GM12878 (cell line): Measurements from ENCODE around the gene NINL. TPM values are rescaled to one million over a fixed set of nuclear protein-coding genes. Genes with fewer than 3 reads are reported as not detected.

Experiments
- ATAC-seq: fragments of 200-7000 bp; cut with Tn5 transposase; 3 replicates; pipeline ENCODE4 v1.9.1; 2020; ENCODE audit warnings: mild to moderate bottlenecking, moderate library complexity
- BruUV-seq: library from RNA; stranded (reverse); fragments of 400-500 nt; replicated peaks from 2 replicates; lab custom pipeline; 2021; lab: Mats Ljungman, UMichigan
- CTCF ChIA-PET: fragments of 300-600 bp; sonication (Branson Sonifier 250); formaldehyde crosslinking; extraction: SDS; loops from one replicate; lab custom pipeline; 2021; ENCODE audit warnings: inconsistent platforms; lab: Yijun Ruan, JAX
- POLR2A ChIA-PET: fragments of 350-600 bp; formaldehyde crosslinking; extraction: SDS; loops from one replicate; lab custom pipeline; 2021; ENCODE audit warnings: inconsistent platforms; lab: Charles Lee
- RAD21 ChIA-PET: fragments of 300-600 bp; sonication (Branson Sonifier 250); formaldehyde crosslinking; loops from one replicate; lab custom pipeline; 2023; ENCODE audit warnings: antibody characterized with exemption; ENCODE audit not compliant: unreplicated experiment; lab: Charles Lee
- SMC1A ChIA-PET: fragments of 300-600 bp; sonication (Branson Sonifier 250); formaldehyde crosslinking; loops from one replicate; lab custom pipeline; 2023; ENCODE audit not compliant: unreplicated experiment, uncharacterized antibody; lab: Charles Lee
- DNase-seq: peaks from one replicate; pipeline ENCODE4 v3.0.0-alpha.2; 2011; ENCODE audit warnings: low read depth, low spot score
- FAIRE-seq: peaks from 3 replicates; lab custom pipeline; 2011; peaks lifted over from hg19 to GRCh38; lab: Jason Lieb, UNC
- H2AFZ ChIP-seq: 2 replicates; pipeline ENCODE4 v1.6.0; 2011; ENCODE audit warnings: low read depth, low read length, control low read depth; ENCODE audit not compliant: control insufficient read depth
- H3K27ac ChIP-seq: 2 replicates; pipeline ENCODE4 v1.5.1; 2011; ENCODE audit warnings: control low read depth; ENCODE audit not compliant: control insufficient read depth, insufficient read depth
- H3K27me3 ChIP-seq, 2 experiments: replicated peaks in 1 of 2; 2 replicates each; pipeline versions ENCODE4 v1.6.0 to v1.6.1; 2011; ENCODE audit warnings: low read length in 1 of 2; ENCODE audit not compliant: control insufficient read depth in 2 of 2, insufficient read depth in 2 of 2
- H3K36me3 ChIP-seq, 2 experiments: 2 replicates each; pipeline ENCODE4 v1.5.1; 2011; ENCODE audit warnings: low read length in 1 of 2; ENCODE audit not compliant: control insufficient read depth in 2 of 2, insufficient read depth in 2 of 2
- H3K4me1 ChIP-seq: 2 replicates; pipeline ENCODE4 v1.6.1; 2011; ENCODE audit warnings: mild to moderate bottlenecking, low read length, moderate library complexity, mixed read lengths; ENCODE audit not compliant: control insufficient read depth, insufficient read depth
- H3K4me2 ChIP-seq: 2 replicates; pipeline ENCODE4 v1.6.0; 2011; ENCODE audit warnings: control low read depth; ENCODE audit not compliant: control insufficient read depth, insufficient read depth
- H3K4me3 ChIP-seq: fragments of 200-600 bp; sonication (generic); 2 replicates; pipeline ENCODE4 v1.5.1; 2016
- H3K79me2 ChIP-seq: 2 replicates; pipeline ENCODE4 v1.6.0; 2011; ENCODE audit warnings: low read length; ENCODE audit not compliant: control insufficient read depth, insufficient read depth
- H3K9ac ChIP-seq: 2 replicates; pipeline ENCODE4 v1.8.0; 2011; ENCODE audit warnings: low read length, control low read depth, mixed read lengths; ENCODE audit not compliant: control insufficient read depth, insufficient read depth
- H3K9me3 ChIP-seq: replicated peaks from 3 replicates; pipeline ENCODE4 v1.5.1; 2011; ENCODE audit warnings: mild to moderate bottlenecking, low read length; ENCODE audit not compliant: control insufficient read depth, insufficient read depth
- H4K20me1 ChIP-seq: 2 replicates; pipeline ENCODE4 v1.6.0; 2011; ENCODE audit not compliant: control insufficient read depth, insufficient read depth
- BCL11A ChIP-seq: IDR thresholded peaks from 2 replicates; pipeline ENCODE4 v1.6.1; 2011; ENCODE audit warnings: low read depth, low read length
- EP300 ChIP-seq, 2 experiments: fragments of 150-350 bp in 1 of 2; IDR thresholded peaks; 2 replicates each; pipeline ENCODE4 v1.6.1; 2011 to 2012; ENCODE audit warnings: low read depth in 2 of 2, low read length in 2 of 2, borderline replicate concordance in 1 of 2, improper control_type of control experiment in 1 of 2, inconsistent platforms in 1 of 2; ENCODE audit not compliant: control insufficient read depth in 1 of 2
- FOXM1 ChIP-seq: IDR thresholded peaks from 2 replicates; pipeline ENCODE4 v1.6.1; 2012; ENCODE audit warnings: low read depth, mild to moderate bottlenecking, inconsistent platforms, low read length, moderate library complexity
- MTA3 ChIP-seq: IDR thresholded peaks from 2 replicates; pipeline ENCODE4 v1.6.1; 2012; ENCODE audit warnings: low read length, inconsistent platforms, borderline replicate concordance
- NFIC ChIP-seq: IDR thresholded peaks from 2 replicates; pipeline ENCODE4 v1.6.1; 2012; ENCODE audit warnings: low read depth, mild to moderate bottlenecking, inconsistent platforms, low read length, moderate library complexity
- NFYB ChIP-seq: IDR thresholded peaks from 2 replicates; pipeline ENCODE4 v1.6.1; 2011; ENCODE audit warnings: low read depth, mild to moderate bottlenecking, low read length, improper control_type of control experiment, moderate library complexity; ENCODE audit not compliant: insufficient read depth
- NR2C1 ChIP-seq: fragments of 450-650 bp; IDR thresholded peaks from 2 replicates; pipeline ENCODE4 v1.6.1; 2017; ENCODE audit warnings: antibody characterized with exemption, mild to moderate bottlenecking, moderate library complexity
- NR2F1 ChIP-seq: fragments of 450-650 bp; conservative IDR thresholded peaks from 2 replicates; pipeline ENCODE4 v1.6.1; 2017; ENCODE audit warnings: mild to moderate bottlenecking
- NRF1 ChIP-seq: conservative IDR thresholded peaks from 2 replicates; pipeline ENCODE4 v1.6.1; 2011; ENCODE audit warnings: mild to moderate bottlenecking, low read depth, low read length, improper control_type of control experiment
- RAD51 ChIP-seq: fragments of 450-650 bp; IDR thresholded peaks from 2 replicates; pipeline ENCODE4 v1.6.1; 2016; ENCODE audit warnings: moderate library complexity, mild to moderate bottlenecking, inconsistent platforms
- SMAD1 ChIP-seq: fragments of 450-650 bp; IDR thresholded peaks from 2 replicates; pipeline ENCODE4 v1.6.1; 2018; ENCODE audit warnings: mild to moderate bottlenecking, low read depth; ENCODE audit not compliant: partially characterized antibody
- SP1 ChIP-seq: IDR thresholded peaks from one replicate; pipeline ENCODE4 v1.6.1; 2011; ENCODE audit warnings: low read depth, low read length
- SUPT20H ChIP-seq: IDR thresholded peaks from 2 replicates; pipeline ENCODE4 v1.6.1; 2011; ENCODE audit warnings: low read depth, mild to moderate bottlenecking, low read length, moderate library complexity, borderline replicate concordance; ENCODE audit not compliant: control insufficient read depth
- YY1 ChIP-seq: IDR thresholded peaks from 2 replicates; pipeline ENCODE4 v1.6.1; 2011; ENCODE audit warnings: low read depth, mild to moderate bottlenecking, low read length
- ZNF217 ChIP-seq: fragments of 450-650 bp; IDR thresholded peaks from 2 replicates; pipeline ENCODE4 v1.6.1; 2017; ENCODE audit warnings: antibody characterized with exemption, mild to moderate bottlenecking
- WGBS: methylation state at CpG from one replicate; pipeline ENCODE4 v1.1.6; 2016; ENCODE audit warnings: low lambda C conversion rate; ENCODE audit not compliant: insufficient replicate concordance, insufficient coverage; ENCODE audit errors: missing lambda C conversion rate; 5-methylcytosine and 5-hydroxymethylcytosine counted together
- in situ Hi-C: fragments of 300-500 bp; cut with MboI; formaldehyde crosslinking; loops from 9 replicates; pipeline ENCODE4 v1.14.3; 2018; ENCODE audit warnings: mixed read lengths
- intact Hi-C: fragments of 100-400 bp; cut with micrococcal nuclease; formaldehyde crosslinking; loops from one replicate; pipeline ENCODE4 v1.14.2; 2022; ENCODE audit not compliant: unreplicated experiment
- polyA plus RNA-seq, 11 experiments: library from polyadenylated mRNA; depleted of rRNA in 4 of 11; unstranded in 6 of 11; stranded (reverse) in 5 of 11; fragments of >200 nt; fragmentation: Nextera tagmentation in 4 of 11; fragmentation: Illumina TruSeq in 1 of 11; extraction: Ambion mirVana in 4 of 11; extraction: Trizol in 1 of 11; gene quantifications; 1 replicate in 1 of 11; 2 replicates in 10 of 11; pipeline versions ENCODE4 v1.2.1 to v1.2.3, GENCODE V29; 2011 to 2016; ENCODE audit warnings: inconsistent platforms in 2 of 11, missing spikeins in 2 of 11, low read depth in 1 of 11
- total RNA-seq, 4 experiments: library from RNA; depleted of rRNA in 3 of 4; stranded (reverse); fragments of >200 nt in 3 of 4; fragmentation: Illumina TruSeq in 1 of 4; extraction: Trizol in 1 of 4; gene quantifications; 2 replicates each; pipeline versions ENCODE4 v1.2.1 to v1.2.3, GENCODE V29; 2013 to 2021
- TF ChIP-seq, protein P1 (sequence below): fragments of 450-650 bp; IDR thresholded peaks from 2 replicates; pipeline ENCODE4 v1.6.1; 2017; ENCODE audit warnings: borderline replicate concordance
- TF ChIP-seq, protein P2 (sequence below): fragments of 450-650 bp; IDR thresholded peaks from 2 replicates; pipeline ENCODE4 v1.6.1; 2017; ENCODE audit warnings: mild to moderate bottlenecking
- TF ChIP-seq, protein P3 (sequence below): fragments of 450-650 bp; IDR thresholded peaks from 2 replicates; pipeline ENCODE4 v1.6.1; 2014; ENCODE audit warnings: mild to moderate bottlenecking

The NINL gene
- total and polyA plus RNA-seq, 10 of the 15 experiments (the other 5 are each of a cell fraction or from before 2014, with no cell fraction given), result 0.04 to 0.77 (median 0.23) TPM; not detected in 1

DNA sequence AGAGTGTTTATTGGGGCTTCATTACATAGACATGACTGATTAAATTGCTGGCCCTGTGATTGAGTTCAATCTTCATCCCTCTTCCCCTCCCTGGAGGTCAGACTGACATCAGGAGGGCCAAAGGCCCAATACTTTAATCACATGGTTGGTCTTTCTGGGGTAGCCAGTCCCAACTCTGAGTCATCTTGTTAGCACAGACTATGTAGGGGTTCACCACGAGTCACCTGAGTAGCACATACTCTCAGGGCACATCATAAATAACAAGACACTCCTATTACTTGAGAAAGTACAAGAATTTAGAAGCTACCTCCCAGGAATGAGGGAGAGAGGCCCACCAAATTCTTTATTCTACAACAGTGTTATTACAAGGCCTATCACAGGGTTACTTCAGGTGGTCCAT is 166.6 kb downstream of the NINL start:
- ATAC-seq (no peak), FAIRE-seq (no peak), DNase-seq (no peak)
- CTCF ChIA-PET, result interaction anchor here (1.4 kb wide), 1 partner anchor 20 kb away, joined by 3 read pairs; no protein-coding TSS in a partner anchor
- H4K20me1 ChIP-seq, result no peaks in the 10 kb centered on the region
- in situ Hi-C loops (loop anchor here (10.0 kb wide), 1 partner anchor 276 kb away; the partner anchor contains the start of gene ZNF337), intact Hi-C loops (no loop called here)
- no peak overlapping the region for H3K4me3 ChIP-seq
- RAD21 ChIA-PET, result no interaction called here
- no peak overlapping the region for H3K27ac ChIP-seq
- no peak for TF ChIP-seq NFYB
- no peak for TF ChIP-seq BCL11A
- TF ChIP-seq SUPT20H, result no peak
- TF ChIP-seq, protein P1, sequence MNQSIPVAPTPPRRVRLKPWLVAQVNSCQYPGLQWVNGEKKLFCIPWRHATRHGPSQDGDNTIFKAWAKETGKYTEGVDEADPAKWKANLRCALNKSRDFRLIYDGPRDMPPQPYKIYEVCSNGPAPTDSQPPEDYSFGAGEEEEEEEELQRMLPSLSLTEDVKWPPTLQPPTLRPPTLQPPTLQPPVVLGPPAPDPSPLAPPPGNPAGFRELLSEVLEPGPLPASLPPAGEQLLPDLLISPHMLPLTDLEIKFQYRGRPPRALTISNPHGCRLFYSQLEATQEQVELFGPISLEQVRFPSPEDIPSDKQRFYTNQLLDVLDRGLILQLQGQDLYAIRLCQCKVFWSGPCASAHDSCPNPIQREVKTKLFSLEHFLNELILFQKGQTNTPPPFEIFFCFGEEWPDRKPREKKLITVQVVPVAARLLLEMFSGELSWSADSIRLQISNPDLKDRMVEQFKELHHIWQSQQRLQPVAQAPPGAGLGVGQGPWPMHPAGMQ, result no peak
- TF ChIP-seq NR2F1, result no peak
- TF ChIP-seq ZNF217, result no peak
- TF ChIP-seq NFIC, result no peak
- no peak for TF ChIP-seq SMAD1
- TF ChIP-seq SP1, result no peak
- no peak for TF ChIP-seq NR2C1
- TF ChIP-seq, protein P2, sequence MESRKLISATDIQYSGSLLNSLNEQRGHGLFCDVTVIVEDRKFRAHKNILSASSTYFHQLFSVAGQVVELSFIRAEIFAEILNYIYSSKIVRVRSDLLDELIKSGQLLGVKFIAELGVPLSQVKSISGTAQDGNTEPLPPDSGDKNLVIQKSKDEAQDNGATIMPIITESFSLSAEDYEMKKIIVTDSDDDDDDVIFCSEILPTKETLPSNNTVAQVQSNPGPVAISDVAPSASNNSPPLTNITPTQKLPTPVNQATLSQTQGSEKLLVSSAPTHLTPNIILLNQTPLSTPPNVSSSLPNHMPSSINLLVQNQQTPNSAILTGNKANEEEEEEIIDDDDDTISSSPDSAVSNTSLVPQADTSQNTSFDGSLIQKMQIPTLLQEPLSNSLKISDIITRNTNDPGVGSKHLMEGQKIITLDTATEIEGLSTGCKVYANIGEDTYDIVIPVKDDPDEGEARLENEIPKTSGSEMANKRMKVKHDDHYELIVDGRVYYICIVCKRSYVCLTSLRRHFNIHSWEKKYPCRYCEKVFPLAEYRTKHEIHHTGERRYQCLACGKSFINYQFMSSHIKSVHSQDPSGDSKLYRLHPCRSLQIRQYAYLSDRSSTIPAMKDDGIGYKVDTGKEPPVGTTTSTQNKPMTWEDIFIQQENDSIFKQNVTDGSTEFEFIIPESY, result no peak
- no peak for TF ChIP-seq EP300 (IDR thresholded peaks at IDR 0.05; ENCODE audit: borderline replicate concordance in 1 of 2, control insufficient read depth in 1 of 2, low read depth in 2 of 2, low read length in 2 of 2)
- no peak for TF ChIP-seq NRF1
- no peak for TF ChIP-seq MTA3
- TF ChIP-seq FOXM1, result no peak
- TF ChIP-seq RAD51, result no peak
- no peak for TF ChIP-seq YY1
- TF ChIP-seq, protein P3, sequence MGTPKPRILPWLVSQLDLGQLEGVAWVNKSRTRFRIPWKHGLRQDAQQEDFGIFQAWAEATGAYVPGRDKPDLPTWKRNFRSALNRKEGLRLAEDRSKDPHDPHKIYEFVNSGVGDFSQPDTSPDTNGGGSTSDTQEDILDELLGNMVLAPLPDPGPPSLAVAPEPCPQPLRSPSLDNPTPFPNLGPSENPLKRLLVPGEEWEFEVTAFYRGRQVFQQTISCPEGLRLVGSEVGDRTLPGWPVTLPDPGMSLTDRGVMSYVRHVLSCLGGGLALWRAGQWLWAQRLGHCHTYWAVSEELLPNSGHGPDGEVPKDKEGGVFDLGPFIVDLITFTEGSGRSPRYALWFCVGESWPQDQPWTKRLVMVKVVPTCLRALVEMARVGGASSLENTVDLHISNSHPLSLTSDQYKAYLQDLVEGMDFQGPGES, result no peak
- H3K36me3 ChIP-seq, result peaks cover 1 to 19% of the 10 kb centered on the region in 2 experiments; a peak in 3 of 4 replicates
- no peak overlapping the region for H3K9ac ChIP-seq
- SMC1A ChIA-PET, result interaction anchor here (1.0 kb wide), 1 partner anchor 32 kb away, joined by 4 read pairs; no protein-coding TSS in a partner anchor
- H3K27me3 ChIP-seq, result no peaks in the 10 kb centered on the region
- POLR2A ChIA-PET, result interaction anchor here (0.6 to 1.0 kb wide), 3 partner anchors 11 to 115 kb away, joined by 3 to 5 read pairs (median 3); partner anchors contain the start of gene GINS1
- no peaks in the 10 kb centered on the region for H3K79me2 ChIP-seq
- 11% methylated on average over 1 of the region's 1 CpG for WGBS
- H2AFZ ChIP-seq, result no peak overlapping the region
- H3K4me2 ChIP-seq, result no peak overlapping the region
- no TSS peak for BruUV-seq
- no peaks in the 10 kb centered on the region for H3K9me3 ChIP-seq
- H3K4me1 ChIP-seq, result no peaks in the 10 kb centered on the region
